ENCODE data around the gene SRSF7.

SRSF7 gene

DNA sequence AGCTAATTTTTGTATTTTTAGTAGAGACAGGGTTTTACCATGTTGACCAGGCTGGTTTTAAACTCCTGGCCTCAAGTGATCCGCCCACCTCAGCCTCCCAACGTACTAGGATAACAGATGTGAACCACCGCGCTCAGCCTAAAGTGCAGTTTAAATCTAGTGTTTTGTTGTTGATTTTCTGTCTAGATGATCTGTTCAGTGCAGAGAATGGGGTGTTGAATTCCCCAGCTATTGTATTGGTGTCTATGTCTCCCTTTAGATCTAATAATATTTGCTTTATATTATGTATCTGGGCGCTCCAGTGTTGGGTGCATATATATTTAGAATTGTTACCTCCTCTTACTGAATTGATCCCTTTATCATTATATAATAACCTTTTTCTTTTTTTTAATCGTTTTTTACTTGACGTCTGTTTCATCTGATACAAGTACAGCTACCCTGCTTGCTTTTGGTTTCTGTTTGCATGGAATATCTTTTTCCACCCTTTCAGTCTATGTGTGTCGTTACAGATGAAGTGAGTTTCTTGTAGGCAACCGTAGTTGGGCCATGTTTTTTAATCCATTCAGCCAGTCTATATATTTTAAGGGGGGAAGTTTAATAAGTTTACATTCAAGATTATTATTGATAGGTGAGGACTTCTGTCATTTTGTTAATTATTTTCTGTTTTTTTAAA lies 50.9 kb downstream of the SRSF7 start:
- DNase-seq = no peak

DNA sequence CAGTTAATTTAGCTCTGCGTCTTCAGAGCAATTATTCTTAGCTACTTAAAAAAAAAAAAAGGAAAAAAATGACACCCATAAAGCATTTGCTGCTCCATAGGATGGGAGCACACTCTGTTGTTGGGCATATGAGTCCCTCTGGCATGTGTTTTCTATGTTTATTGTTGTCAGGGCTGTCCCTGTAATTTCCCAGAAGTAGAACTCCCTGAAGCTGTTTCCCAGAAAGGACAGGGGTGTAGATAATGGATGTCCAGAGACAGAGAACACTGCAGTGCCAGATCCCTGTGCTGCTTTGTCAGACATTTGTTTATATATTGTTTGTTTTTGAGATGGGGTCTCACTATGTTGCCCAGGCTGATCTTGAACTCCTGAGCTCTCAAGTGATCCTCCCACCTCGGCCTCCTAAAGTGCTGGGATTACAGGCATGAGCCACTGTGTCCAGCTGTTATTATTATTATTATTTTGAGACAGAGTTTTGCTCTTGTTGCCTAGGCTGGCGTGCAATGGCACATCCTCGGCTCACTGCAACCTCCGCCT lies 52.6 kb downstream of the SRSF7 start:
- DNase-seq = no peak

DNA sequence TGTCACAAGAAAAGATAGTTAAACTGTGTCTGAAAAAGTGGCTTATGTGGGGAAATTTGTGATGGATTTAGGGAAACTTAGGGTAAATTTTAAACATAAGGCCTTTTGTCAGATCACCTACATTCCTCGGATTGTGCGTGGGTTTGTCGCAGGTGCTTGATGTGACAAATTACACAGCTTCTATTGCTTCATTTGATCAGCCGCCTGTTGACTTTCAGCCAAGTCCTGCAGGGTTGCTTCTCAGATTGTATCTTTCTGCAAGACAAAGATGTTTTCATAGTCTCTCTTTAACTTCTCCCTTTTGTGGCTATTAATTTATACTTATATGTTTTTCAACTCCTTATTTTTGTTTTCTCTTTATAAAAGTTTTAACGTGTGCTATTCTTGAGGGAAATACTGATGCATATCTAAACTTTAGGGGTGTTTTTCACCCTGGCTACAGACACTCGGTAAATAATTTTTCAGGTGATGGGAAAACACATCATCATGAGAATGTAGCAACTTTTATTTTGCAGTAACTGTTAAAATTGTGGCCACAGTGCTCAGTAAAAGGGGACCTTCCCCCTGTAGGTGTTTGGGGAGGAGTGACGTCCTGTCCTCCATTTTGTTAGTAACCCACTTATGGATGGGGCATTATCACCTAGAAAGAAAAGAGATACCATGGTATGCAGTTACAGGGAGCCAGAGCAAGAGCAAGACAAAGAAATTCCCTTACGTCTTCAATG lies 53.9 kb downstream of the SRSF7 start:
- peak; percentile 32 for DNase-seq

Data from activated effector memory CD4-positive, alpha-beta T cell treated with Interleukin-2 at 50 U/mL for 16 hours (primary cell).